Neural cell (in vitro differentiated cells): ENCODE results near the gene FGD4.

ENCODE experiments used
- POLR2AphosphoS5 ChIP-seq: IDR thresholded peaks from 2 replicates; pipeline ENCODE4 v1.6.1; 2012
- REST ChIP-seq: IDR thresholded peaks from 2 replicates; pipeline ENCODE4 v1.6.1; 2012; ENCODE audit warnings: borderline replicate concordance

GRCh38 chr12:32690927-32691326 lies 291.6 kb downstream of the FGD4 start:
- TF ChIP-seq REST: no peak
- no peak for TF ChIP-seq POLR2AphosphoS5
